Skeletal muscle satellite cell (primary cell): Measurements from ENCODE around the gene CDK14.

Experiments used
- H3K27me3 ChIP-seq: 2 replicates; pipeline ENCODE4 v1.7.0; 2013; ENCODE audit warnings: low read length; ENCODE audit not compliant: control insufficient read depth, insufficient read depth
- H3K36me3 ChIP-seq: 2 replicates; pipeline ENCODE4 v1.7.0; 2013; ENCODE audit warnings: mild to moderate bottlenecking, control low read depth, low read length; ENCODE audit not compliant: insufficient read depth
- H3K4me1 ChIP-seq: 2 replicates; pipeline ENCODE4 v1.7.0; 2013; ENCODE audit warnings: low read length; ENCODE audit not compliant: control insufficient read depth, insufficient read depth
- H3K4me2 ChIP-seq: 2 replicates; pipeline ENCODE4 v1.7.0; 2013; ENCODE audit warnings: mild to moderate bottlenecking, low read length
- H3K4me3 ChIP-seq: 2 replicates; pipeline ENCODE4 v1.7.0; 2013; ENCODE audit warnings: low read length
- H3K9ac ChIP-seq: 2 replicates; pipeline ENCODE4 v1.7.0; 2013; ENCODE audit warnings: mild to moderate bottlenecking, low read depth, low read length, moderate library complexity
- H3K9me3 ChIP-seq: replicated peaks from 2 replicates; pipeline ENCODE4 v1.7.0; 2013; ENCODE audit warnings: mild to moderate bottlenecking, control low read depth, low read length

The CDK14 gene

GRCh38 chr7:91034459-91035368, 438.6 kb downstream of the CDK14 start:
- Histone ChIP-seq H3K27me3 (no peaks in the 10 kb centered on the region), H3K4me2 (no peak overlapping the region), H3K4me1 (peaks cover 7% of the 10 kb centered on the region), H3K9me3 (no peaks in the 10 kb centered on the region), H3K36me3 (no peaks in the 10 kb centered on the region), H3K9ac (no peak overlapping the region), H3K4me3 (no peak overlapping the region)

GRCh38 chr7:91039033-91039432, 442.9 kb downstream of the CDK14 start:
- H3K9ac ChIP-seq: no peak overlapping the region
- H3K4me3 ChIP-seq: no peak overlapping the region
- no peaks in the 10 kb centered on the region for H3K36me3 ChIP-seq
- H3K4me1 ChIP-seq: peaks cover 7% of the 10 kb centered on the region
- no peaks in the 10 kb centered on the region for H3K9me3 ChIP-seq
- H3K27me3 ChIP-seq: no peaks in the 10 kb centered on the region
- H3K4me2 ChIP-seq: no peak overlapping the region

GRCh38 chr7:91041141-91041540, 445.0 kb downstream of the CDK14 start:
- H3K36me3 ChIP-seq: no peaks in the 10 kb centered on the region
- no peaks in the 10 kb centered on the region for H3K9me3 ChIP-seq
- H3K4me2 ChIP-seq: no peak overlapping the region
- no peak overlapping the region for H3K4me3 ChIP-seq
- H3K9ac ChIP-seq: no peak overlapping the region
- H3K27me3 ChIP-seq: no peaks in the 10 kb centered on the region
- no peaks in the 10 kb centered on the region for H3K4me1 ChIP-seq

- Histone ChIP-seq H3K4me3 (no peak overlapping the region), H3K4me2 (no peak overlapping the region), H3K9me3 (no peaks in the 10 kb centered on the region), H3K4me1 (no peaks in the 10 kb centered on the region), H3K27me3 (no peaks in the 10 kb centered on the region), H3K9ac (no peak overlapping the region), H3K36me3 (no peaks in the 10 kb centered on the region)
Observed at GRCh38 chr7:91041901-91042484, 445.9 kb downstream of the CDK14 start.

- H3K27me3 ChIP-seq: no peaks in the 10 kb centered on the region
- H3K9me3 ChIP-seq: no peaks in the 10 kb centered on the region
- no peaks in the 10 kb centered on the region for H3K4me1 ChIP-seq
- no peak overlapping the region for H3K4me3 ChIP-seq
- no peak overlapping the region for H3K9ac ChIP-seq
- no peaks in the 10 kb centered on the region for H3K36me3 ChIP-seq
- no peak overlapping the region for H3K4me2 ChIP-seq
Observed at GRCh38 chr7:91043186-91043585, 447.1 kb downstream of the CDK14 start.

- H3K36me3 ChIP-seq: no peaks in the 10 kb centered on the region
- no peaks in the 10 kb centered on the region for H3K9me3 ChIP-seq
- no peak overlapping the region for H3K4me3 ChIP-seq
- H3K4me2 ChIP-seq: no peak overlapping the region
- no peak overlapping the region for H3K9ac ChIP-seq
- no peaks in the 10 kb centered on the region for H3K27me3 ChIP-seq
- no peaks in the 10 kb centered on the region for H3K4me1 ChIP-seq
Observed at GRCh38 chr7:91043924-91044645, 448.0 kb downstream of the CDK14 start.

- no peaks in the 10 kb centered on the region for H3K4me1 ChIP-seq
- no peak overlapping the region for H3K9ac ChIP-seq
- H3K36me3 ChIP-seq: no peaks in the 10 kb centered on the region
- no peaks in the 10 kb centered on the region for H3K9me3 ChIP-seq
- no peak overlapping the region for H3K4me2 ChIP-seq
- H3K4me3 ChIP-seq: no peak overlapping the region
- no peaks in the 10 kb centered on the region for H3K27me3 ChIP-seq
Observed at GRCh38 chr7:91045606-91046005, 449.5 kb downstream of the CDK14 start.

- Histone ChIP-seq H3K9ac (no peak overlapping the region), H3K4me3 (no peak overlapping the region), H3K4me2 (no peak overlapping the region), H3K4me1 (no peaks in the 10 kb centered on the region), H3K36me3 (no peaks in the 10 kb centered on the region), H3K27me3 (no peaks in the 10 kb centered on the region), H3K9me3 (no peaks in the 10 kb centered on the region)
Observed at GRCh38 chr7:91046322-91047089, 450.4 kb downstream of the CDK14 start.

GRCh38 chr7:91047636-91048035, 451.5 kb downstream of the CDK14 start:
- Histone ChIP-seq H3K27me3 (no peaks in the 10 kb centered on the region), H3K4me3 (no peak overlapping the region), H3K9ac (no peak overlapping the region), H3K9me3 (no peaks in the 10 kb centered on the region), H3K4me2 (no peak overlapping the region), H3K4me1 (no peaks in the 10 kb centered on the region), H3K36me3 (no peaks in the 10 kb centered on the region)

- Histone ChIP-seq H3K4me3 (no peak overlapping the region), H3K9ac (no peak overlapping the region), H3K27me3 (no peaks in the 10 kb centered on the region), H3K4me1 (no peaks in the 10 kb centered on the region), H3K9me3 (no peaks in the 10 kb centered on the region), H3K4me2 (no peak overlapping the region), H3K36me3 (no peaks in the 10 kb centered on the region)
Observed at GRCh38 chr7:91050677-91051076, 454.6 kb downstream of the CDK14 start.

GRCh38 chr7:91051966-91052365, 455.8 kb downstream of the CDK14 start:
- Histone ChIP-seq H3K4me2 (no peak overlapping the region), H3K27me3 (no peaks in the 10 kb centered on the region), H3K4me3 (no peak overlapping the region), H3K9ac (no peak overlapping the region), H3K9me3 (no peaks in the 10 kb centered on the region), H3K4me1 (no peaks in the 10 kb centered on the region), H3K36me3 (no peaks in the 10 kb centered on the region)
